Fibroblast of pulmonary artery (primary cell): Measurements from ENCODE around the gene IGFLR1.
"Not testable (repeated sequence)": the region's sequence is repeated elsewhere in the genome, so short reads cannot be mapped to it uniquely, and the experiment has no call there.

Source experiments
- DNase-seq: peaks from one replicate; pipeline ENCODE4 v3.0.0-alpha.2; 2010; ENCODE audit warnings: low read depth
- H3K4me3 ChIP-seq: replicated peaks from 2 replicates; pipeline ENCODE4 v1.5.1; 2011; ENCODE audit warnings: low read depth, mild to moderate bottlenecking, control low read depth, low read length, moderate library complexity
- TF ChIP-seq, protein P1 (sequence below): IDR thresholded peaks from 2 replicates; pipeline ENCODE4 v1.5.1; 2011; ENCODE audit warnings: mild to moderate bottlenecking, control low read depth, low read length, inconsistent platforms; ENCODE audit errors: missing control alignments

Gene IGFLR1

DNA sequence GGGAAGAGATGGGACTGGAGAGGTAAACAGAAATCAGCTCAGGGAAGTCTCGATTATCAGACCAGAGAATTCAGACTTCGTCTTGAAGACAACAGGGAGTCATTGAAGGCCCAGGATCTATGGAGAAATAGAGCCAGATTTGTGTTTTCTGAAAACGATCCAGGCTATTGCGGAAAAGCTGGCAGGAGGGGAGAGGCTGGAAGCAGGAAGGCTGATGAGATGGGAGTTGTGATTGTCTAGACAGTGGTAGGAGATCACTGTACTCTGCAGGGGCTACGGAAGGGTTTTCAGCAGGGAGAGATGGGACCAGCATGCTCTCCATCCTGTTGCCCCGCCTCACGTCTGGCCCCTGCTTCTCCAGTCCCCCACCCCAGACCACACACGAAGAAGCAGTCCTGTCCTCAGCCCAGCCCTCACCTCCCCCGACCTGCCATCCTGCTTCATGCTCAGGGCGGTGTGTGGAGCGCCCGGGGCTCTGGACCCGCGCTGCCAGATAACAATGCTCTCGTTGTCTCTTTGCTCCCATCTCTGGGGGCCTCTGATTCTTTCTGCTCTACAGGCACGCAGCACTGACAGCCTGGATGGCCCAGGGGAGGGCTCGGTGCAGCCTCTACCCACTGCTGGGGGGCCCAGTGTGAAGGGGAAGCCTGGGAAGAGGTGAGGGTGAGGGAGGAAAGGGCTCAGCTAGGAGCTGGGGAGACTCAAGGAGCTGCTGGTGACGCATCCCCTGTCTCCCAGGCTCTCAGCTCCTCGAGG is 35.0 kb upstream of the IGFLR1 start:
- H3K4me3 ChIP-seq = no peak overlapping the region
- DNase-seq = no peak
- TF ChIP-seq, protein P1, sequence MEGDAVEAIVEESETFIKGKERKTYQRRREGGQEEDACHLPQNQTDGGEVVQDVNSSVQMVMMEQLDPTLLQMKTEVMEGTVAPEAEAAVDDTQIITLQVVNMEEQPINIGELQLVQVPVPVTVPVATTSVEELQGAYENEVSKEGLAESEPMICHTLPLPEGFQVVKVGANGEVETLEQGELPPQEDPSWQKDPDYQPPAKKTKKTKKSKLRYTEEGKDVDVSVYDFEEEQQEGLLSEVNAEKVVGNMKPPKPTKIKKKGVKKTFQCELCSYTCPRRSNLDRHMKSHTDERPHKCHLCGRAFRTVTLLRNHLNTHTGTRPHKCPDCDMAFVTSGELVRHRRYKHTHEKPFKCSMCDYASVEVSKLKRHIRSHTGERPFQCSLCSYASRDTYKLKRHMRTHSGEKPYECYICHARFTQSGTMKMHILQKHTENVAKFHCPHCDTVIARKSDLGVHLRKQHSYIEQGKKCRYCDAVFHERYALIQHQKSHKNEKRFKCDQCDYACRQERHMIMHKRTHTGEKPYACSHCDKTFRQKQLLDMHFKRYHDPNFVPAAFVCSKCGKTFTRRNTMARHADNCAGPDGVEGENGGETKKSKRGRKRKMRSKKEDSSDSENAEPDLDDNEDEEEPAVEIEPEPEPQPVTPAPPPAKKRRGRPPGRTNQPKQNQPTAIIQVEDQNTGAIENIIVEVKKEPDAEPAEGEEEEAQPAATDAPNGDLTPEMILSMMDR = no peak

DNA sequence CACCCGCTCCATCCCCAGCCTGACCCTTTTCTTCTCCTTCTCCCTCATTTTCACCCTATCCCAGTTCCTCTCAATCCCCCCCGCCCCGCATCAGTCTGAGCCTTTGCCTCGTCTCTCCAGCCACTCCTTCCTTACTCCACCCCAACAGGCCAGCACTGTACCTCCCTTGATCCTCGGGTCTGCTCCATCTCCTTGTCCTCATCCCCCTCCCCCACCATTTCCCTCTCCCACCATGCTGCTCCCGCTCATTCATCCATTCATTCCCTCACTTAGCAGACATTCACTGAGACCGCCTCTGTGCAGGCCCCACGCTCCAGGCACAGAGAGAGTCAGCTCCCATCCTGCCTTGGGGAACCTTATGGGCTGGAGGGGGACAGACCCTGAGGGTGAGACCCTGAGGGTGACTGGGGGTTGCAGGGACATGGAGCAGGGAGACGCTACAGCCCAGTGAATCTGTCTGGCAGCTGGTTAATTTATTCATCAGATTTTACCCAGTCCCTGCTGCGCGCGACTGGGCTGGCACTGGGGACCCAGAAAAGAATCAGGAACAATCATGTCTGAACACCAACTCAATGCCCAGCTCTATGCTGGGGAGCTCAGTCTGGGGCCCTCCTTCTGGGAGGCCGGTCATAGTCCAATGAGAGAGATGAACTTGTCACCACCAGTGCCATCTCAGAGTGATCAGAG is 34.0 kb upstream of the IGFLR1 start:
- DNase-seq = no peak
- TF ChIP-seq, protein P1 = no peak
- H3K4me3 ChIP-seq = peak overlapping the region; percentile 67

DNA sequence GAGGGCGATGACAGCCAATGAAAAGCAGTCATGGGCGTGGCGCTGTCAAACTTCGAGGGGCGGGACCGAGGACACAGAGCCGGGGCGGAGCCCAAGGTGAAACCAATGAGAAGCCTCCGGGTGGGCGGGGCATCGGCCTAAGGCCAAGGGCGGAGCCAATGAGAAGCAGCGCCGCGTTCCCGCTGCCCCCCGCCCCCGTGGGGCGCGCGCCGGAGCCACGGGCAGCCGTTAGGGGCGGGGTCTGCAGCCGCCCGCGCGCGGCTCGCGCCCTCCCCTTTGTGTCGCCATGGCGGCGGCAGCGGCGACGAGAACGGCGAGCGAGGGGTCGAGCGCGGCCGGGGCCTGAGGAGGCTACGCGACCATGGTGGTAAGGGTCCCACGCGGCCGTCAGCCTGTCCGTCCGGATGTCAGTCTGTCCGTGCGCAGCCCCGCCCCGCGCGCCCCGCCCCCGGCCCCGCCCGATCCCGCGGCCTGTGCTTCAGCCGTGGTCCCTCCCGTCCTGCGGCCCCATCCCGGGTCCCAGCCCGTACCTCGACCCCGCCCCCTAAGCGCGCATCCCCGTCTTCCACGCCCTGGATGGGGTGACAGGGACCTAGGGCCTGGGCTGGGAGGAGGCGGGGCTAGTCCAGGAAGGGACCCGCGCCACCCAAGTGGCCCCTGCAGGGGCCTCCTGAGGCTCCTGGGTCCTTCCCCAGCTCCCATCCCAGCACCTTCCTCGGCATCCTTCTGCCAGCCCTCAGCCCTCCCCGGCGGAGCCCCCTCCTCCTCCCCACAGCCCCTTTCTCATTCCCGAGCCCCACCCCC is 33.2 kb upstream of the IGFLR1 start, which contains the start of gene ARHGAP33:
ARHGAP33 (plus strand) TSS at position 267 of the 804 bp plus-strand sequence; CDS start at position 362, 95 bp downstream.
- DNase-seq = peak; percentile 96
- H3K4me3 ChIP-seq = peak within 1 kb of the TSS; percentile 67
- TF ChIP-seq, protein P1 = no peak

DNA sequence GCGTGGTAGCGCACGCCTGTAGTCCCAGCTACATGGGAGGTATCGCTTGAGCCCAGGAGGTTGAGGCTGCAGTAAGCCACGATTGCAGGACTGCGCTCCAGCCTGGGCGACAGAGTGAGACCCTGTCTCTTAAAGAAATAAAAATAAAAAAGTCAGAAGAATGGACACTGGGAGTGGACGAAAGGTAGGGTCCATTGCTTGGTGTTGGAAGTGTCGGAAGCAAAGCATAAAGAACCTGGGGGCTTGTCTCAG is 32.7 kb upstream of the IGFLR1 start:
- TF ChIP-seq, protein P1 = no peak
- no peak for DNase-seq
- peak overlapping the region; percentile 31 for H3K4me3 ChIP-seq

DNA sequence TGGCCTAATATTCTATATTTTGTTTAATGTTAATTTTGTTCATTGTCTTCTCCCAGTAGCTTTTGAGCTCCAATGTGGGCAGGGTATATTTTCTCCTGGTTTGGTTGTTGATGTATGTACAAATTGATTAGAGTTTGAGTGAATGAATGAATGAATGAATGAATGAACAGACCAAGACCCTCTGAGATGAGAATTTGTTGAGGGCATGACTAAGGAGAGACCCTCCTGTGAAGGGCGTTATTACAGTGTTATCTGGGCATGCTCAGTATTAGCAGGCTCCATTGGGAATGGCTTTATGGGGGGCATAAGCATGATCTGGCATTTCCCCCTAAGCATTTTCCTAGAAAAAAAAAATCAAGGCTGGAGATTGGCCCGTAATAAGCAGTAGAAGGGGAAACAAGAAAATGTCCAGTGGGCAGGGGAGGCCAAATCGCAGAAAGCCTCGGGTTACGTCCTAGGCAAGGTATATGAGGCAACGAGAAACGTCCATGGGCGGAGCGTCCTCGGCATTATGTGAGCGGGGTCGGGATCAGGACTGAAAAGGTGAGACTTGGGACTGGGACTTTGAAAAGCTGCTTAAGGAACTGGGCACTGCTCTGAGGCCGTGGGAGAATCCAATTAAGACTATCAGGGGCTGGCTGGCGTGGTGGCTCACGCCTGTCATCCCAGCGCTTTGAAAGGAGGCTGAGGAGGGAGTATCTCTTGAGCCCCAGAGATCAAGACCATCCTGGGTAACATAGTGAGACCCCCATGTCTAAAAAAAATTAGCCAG is 32.2 kb upstream of the IGFLR1 start:
- TF ChIP-seq, protein P1 = no peak
- no peak for DNase-seq
- H3K4me3 ChIP-seq = peak overlapping the region; percentile 31

DNA sequence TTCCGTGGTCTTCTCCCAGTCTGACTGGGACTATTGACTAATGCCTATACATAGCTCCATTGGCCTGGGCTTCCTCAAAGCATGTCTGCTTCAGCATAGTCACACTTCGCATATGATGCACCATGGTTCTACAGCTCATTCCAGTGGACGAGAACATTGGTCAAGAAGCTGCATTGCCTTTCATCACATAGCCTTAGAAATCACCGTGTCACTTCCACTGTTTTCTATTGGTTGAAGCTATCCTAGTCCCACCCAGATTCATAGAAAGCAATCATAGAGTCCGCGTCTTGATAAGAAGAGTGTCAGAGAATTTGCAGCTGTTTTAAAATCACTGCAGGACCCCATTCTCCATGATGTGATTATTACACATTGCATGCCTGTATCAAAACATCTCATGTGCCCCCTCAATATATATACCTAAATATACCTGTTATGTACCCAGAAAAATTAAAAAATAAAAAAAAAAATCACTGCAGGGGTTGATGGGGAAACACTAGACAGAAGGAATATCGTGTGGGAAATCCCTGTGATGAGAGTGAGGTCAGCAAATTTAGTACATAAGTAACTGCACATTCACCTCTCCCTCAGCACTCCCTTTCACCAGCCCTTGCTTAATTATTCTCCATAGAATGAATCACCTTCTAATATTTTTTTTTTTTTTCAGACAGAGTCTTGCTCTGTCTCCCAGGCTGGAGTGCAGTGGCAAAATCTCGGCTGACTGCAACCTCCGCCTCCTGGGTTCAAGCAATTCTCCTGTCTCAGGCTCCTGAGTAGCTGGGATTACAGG is 31.0 kb upstream of the IGFLR1 start:
- DNase-seq = peak; percentile 54
- TF ChIP-seq, protein P1 = no peak
- H3K4me3 ChIP-seq = no peak overlapping the region

DNA sequence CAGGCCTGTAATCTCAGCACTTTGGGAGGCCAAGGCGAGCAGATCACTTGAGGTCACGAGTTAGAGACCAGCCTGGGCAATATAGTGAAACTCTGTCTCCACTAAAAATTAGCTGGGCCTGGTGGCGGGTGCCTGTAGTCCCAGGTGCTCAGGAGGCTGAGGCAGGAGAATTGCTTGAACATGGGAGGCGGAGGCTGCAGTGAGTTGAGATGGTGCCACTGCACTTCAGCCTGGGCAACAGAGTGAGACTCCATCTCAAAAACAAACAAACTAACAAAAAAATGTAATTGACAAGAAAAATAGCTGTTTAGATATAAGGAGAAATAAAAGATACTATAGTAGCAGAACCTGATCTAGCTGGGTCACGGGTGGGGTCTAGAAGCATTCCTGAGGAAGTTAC is 30.1 kb upstream of the IGFLR1 start:
- H3K4me3 ChIP-seq, DNase-seq: not testable (repeated sequence)
